Body of pancreas (tissue), 4 donors: ENCODE data around the gene HYKK. TPM values are rescaled to one million over a fixed set of nuclear protein-coding genes. Genes with fewer than 3 reads are reported as not detected.

Experiments used
- ATAC-seq: fragments of 150-250 bp; one replicate; pipeline ENCODE4 v1.9.1; 2016
- DNase-seq, 4 donors: peaks; one replicate each; pipeline ENCODE4 v3.0.0-alpha.2; 2019
- H3K27ac ChIP-seq, 4 donors: fragments of 200-600 bp; sonication (generic); 1 replicate in 3 of 4; 2 replicates in 1 of 4; pipeline versions ENCODE4 v1.5.1 to v1.6.1; 2016 to 2019; ENCODE audit warnings: mild to moderate bottlenecking in 1 of 4, mixed read lengths in 1 of 4, moderate library complexity in 1 of 4
- H3K27me3 ChIP-seq, 2 donors: fragments of 200-600 bp; sonication (generic); one replicate each; pipeline ENCODE4 v1.6.0; 2016; ENCODE audit warnings: mild to moderate bottlenecking in 1 of 2
- H3K36me3 ChIP-seq, 2 donors: fragments of 200-600 bp; sonication (generic); replicated peaks in 1 of 2; 2 replicates each; pipeline ENCODE4 v1.5.1; 2016; ENCODE audit warnings: low read depth in 2 of 2; ENCODE audit not compliant: insufficient read depth in 1 of 2
- H3K4me1 ChIP-seq: fragments of 200-600 bp; sonication (generic); one replicate; pipeline ENCODE4 v1.6.0; 2016
- H3K4me3 ChIP-seq, 2 donors: fragments of 200-600 bp; sonication (generic); 1 replicate in 1 of 2; 2 replicates in 1 of 2; pipeline ENCODE4 v1.5.1; 2016 to 2019
- H3K9me3 ChIP-seq, 3 donors: fragments of 200-600 bp; sonication (generic); 1 replicate in 2 of 3; 2 replicates in 1 of 3; pipeline ENCODE4 v1.5.1; 2016
- CTCF ChIP-seq, 7 experiments: fragments of 450-650 bp in 4 of 7; fragments of 200-600 bp in 3 of 7; sonication (generic) in 3 of 7; IDR thresholded peaks; one replicate each; pipeline ENCODE4 v1.5.1; 2016 to 2019; ENCODE audit warnings: antibody characterized with exemption in 7 of 7
- POLR2A ChIP-seq, 3 donors: fragments of 450-650 bp; IDR thresholded peaks; one replicate each; pipeline ENCODE4 v1.6.1; 2016; ENCODE audit warnings: antibody characterized with exemption in 3 of 3, mild to moderate bottlenecking in 2 of 3
- WGBS, 2 donors: methylation state at CpG; one replicate each; pipeline ENCODE4 v1.1.5; 2017; 5-methylcytosine and 5-hydroxymethylcytosine counted together
- intact Hi-C: fragments of 100-400 bp; cut with DNase I; formaldehyde crosslinking; loops from one replicate; pipeline ENCODE4 v1.15.1; 2023
- total RNA-seq, 2 donors: library from RNA; depleted of rRNA; stranded (reverse); fragments of >200 nt; gene quantifications; one replicate each; pipeline ENCODE4 v1.1.0, GENCODE V29; 2016

The HYKK gene
- total RNA-seq, 2 donors from 2014 or later, result 2.6 to 8.3 TPM

GRCh38 chr15:78541744-78542034, 34.3 kb downstream of the HYKK start:
- Histone ChIP-seq H3K4me1 (peaks cover 26% of the 10 kb centered on the region), H3K36me3 (no peaks in the 10 kb centered on the region), H3K27ac (no peak overlapping the region), H3K4me3 (no peak overlapping the region), H3K27me3 (no peaks in the 10 kb centered on the region), H3K9me3 (no peaks in the 10 kb centered on the region)
- intact Hi-C loops, result no loop called here
- no peak for TF ChIP-seq POLR2A (IDR thresholded peaks at IDR 0.05)
- no peak for TF ChIP-seq CTCF (IDR thresholded peaks at IDR 0.05)
- DNase-seq (no peak), ATAC-seq (no peak)
- WGBS, 2 donors, result 9 to 29% methylated on average over 1 of the region's 1 CpG

GRCh38 chr15:78542647-78543046, 35.3 kb downstream of the HYKK start:
- Histone ChIP-seq H3K4me1 (peaks cover 30% of the 10 kb centered on the region), H3K36me3 (peaks cover 6 to 7% of the 10 kb centered on the region in 2 donors), H3K9me3 (no peaks in the 10 kb centered on the region), H3K27ac (no peak overlapping the region), H3K27me3 (no peaks in the 10 kb centered on the region), H3K4me3 (no peak overlapping the region)
- DNase-seq, result no peak
- intact Hi-C loops, result no loop called here
- WGBS, 2 donors, result 79 to 80% methylated on average over 3 of the region's 3 CpGs
- no peak for ATAC-seq
- no peak for TF ChIP-seq POLR2A (IDR thresholded peaks at IDR 0.05)
- no peak for TF ChIP-seq CTCF (IDR thresholded peaks at IDR 0.05)

DNA sequence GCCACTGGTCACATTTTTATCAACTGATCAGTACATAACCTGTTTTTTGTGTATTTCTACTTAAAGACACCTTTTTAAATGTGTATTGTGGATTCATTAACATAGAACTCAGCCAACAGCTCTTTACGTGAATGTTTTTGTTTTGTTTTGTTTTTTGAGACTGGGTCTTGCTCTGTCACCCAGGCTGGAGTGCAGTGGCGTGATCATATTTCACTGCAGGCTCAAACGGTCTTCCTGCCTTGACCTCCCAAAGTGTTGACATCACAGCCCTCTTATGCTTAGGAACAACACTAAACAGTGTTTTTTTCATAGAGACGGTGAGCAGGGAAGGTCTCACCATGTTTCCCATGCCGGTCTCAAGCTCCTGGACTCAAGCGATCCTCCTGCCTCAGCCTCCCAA, 42.8 kb downstream of the HYKK start:
- no peak for DNase-seq
- peaks cover 7 to 21% of the 10 kb centered on the region in 2 donors for H3K36me3 ChIP-seq
- H3K4me1 ChIP-seq, result peaks cover 18% of the 10 kb centered on the region
- no peaks in the 10 kb centered on the region for H3K27me3 ChIP-seq
- 82 to 89% methylated on average over 6 of the region's 6 CpGs for WGBS, 2 donors
- H3K9me3 ChIP-seq, result no peaks in the 10 kb centered on the region
- no peak for TF ChIP-seq POLR2A (IDR thresholded peaks at IDR 0.05)
- TF ChIP-seq CTCF (IDR thresholded peaks at IDR 0.05), result no peak
- H3K4me3 ChIP-seq, result no peak overlapping the region
- intact Hi-C loops, result no loop called here
- no peak overlapping the region for H3K27ac ChIP-seq
- no peak for ATAC-seq

- no peak for TF ChIP-seq CTCF (IDR thresholded peaks at IDR 0.05)
- no peak for TF ChIP-seq POLR2A (IDR thresholded peaks at IDR 0.05)
- H3K36me3 ChIP-seq, result peaks cover 7 to 21% of the 10 kb centered on the region in 2 donors
These were observed 43.4 kb downstream of the HYKK start for GRCh38 chr15:78550815-78551214.

GRCh38 chr15:78551902-78552301, 44.5 kb downstream of the HYKK start:
- DNase-seq (no peak), ATAC-seq (no peak)
- H3K36me3 ChIP-seq, result peaks cover 7 to 21% of the 10 kb centered on the region in 2 donors
- WGBS, 2 donors, result 74 to 75% methylated on average over 5 of the region's 5 CpGs
- no peak overlapping the region for H3K27ac ChIP-seq
- H3K4me1 ChIP-seq, result peaks cover 2% of the 10 kb centered on the region
- TF ChIP-seq CTCF (IDR thresholded peaks at IDR 0.05) (no peak), POLR2A (IDR thresholded peaks at IDR 0.05) (no peak)
- H3K27me3 ChIP-seq, result no peaks in the 10 kb centered on the region
- no peaks in the 10 kb centered on the region for H3K9me3 ChIP-seq
- H3K4me3 ChIP-seq, result no peak overlapping the region
- intact Hi-C loops, result no loop called here

More at GRCh38 chr15:78550815-78551214, 43.4 kb downstream of the HYKK start:
- Histone ChIP-seq H3K27ac (no peak overlapping the region), H3K4me1 (peaks cover 13% of the 10 kb centered on the region), H3K9me3 (no peaks in the 10 kb centered on the region), H3K4me3 (no peak overlapping the region), H3K27me3 (no peaks in the 10 kb centered on the region)
- 73 to 79% methylated on average over 3 of the region's 3 CpGs for WGBS, 2 donors
- no peak for ATAC-seq
- intact Hi-C loops, result no loop called here
- DNase-seq, result no peak
